HL-60/S4 treated with retinoic acid at 250 ng/mL for 4 days and 3 days (cell line): ENCODE measurements around the gene IFNGR1.

Experiments
- in situ Hi-C: fragments of 300-500 bp; cut with MboI; formaldehyde crosslinking; loops from 2 replicates; pipeline ENCODE4 v1.7.0; 2022; ENCODE audit warnings: low sequenced_read_pairs

IFNGR1 gene

DNA sequence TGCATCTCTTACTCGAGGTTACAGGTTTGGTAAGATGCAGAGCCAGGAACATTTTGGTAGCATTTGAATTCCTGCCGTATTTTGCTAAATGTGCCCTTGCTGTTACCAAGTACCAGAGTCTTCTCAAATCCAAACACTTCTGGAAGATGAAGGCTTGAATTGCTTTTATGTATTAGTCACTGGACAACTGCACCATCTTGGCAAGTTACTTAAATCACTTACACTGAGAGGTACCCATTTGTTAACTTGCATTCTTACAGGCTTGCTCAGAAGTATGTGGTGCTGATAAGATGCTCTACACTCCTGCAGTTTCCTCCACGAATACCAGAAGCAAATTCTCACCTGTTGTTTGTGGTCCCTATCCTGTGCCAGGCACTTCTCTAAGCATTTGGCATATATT, 58.4 kb downstream of the IFNGR1 start:
- in situ Hi-C loops: no loop called here

DNA sequence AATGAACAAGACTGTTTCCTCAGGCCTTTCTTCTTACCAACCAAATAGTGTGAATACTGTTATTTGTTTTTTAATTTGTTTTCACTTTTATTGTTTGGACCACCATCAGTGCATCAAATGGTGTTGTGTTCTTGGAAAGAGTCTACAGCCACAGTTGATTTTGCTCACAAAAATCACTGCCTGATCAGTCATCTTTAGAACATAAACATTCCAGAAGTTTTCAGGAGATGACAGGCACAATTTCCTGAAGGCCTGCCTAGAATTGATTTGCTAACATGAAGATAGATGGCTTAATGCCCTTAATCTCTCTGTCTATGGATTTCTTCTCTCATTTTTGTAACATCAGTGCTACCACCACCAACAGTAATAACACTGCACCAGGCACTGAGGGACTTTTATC, 59.3 kb downstream of the IFNGR1 start:
- in situ Hi-C loops: no loop called here

DNA sequence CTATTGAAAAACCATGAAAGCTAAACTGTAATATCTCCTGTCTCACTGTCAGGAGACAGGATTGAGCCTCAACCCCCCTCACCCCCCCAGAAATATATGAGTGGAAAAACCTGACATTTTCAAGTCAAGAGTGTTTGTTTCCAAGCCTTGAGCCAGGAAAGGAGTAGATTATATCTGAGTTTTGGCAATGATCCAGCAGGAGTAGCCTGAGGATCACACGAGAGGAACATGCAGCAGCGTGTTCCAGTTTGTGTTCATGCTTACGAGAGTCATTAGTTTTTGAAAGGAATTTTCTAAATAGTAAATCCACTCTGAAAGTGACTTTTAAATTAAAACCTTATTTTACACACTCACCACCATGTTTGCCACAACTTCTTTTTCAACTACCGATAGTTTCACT, 61.6 kb downstream of the IFNGR1 start:
- in situ Hi-C loops: no loop called here

DNA sequence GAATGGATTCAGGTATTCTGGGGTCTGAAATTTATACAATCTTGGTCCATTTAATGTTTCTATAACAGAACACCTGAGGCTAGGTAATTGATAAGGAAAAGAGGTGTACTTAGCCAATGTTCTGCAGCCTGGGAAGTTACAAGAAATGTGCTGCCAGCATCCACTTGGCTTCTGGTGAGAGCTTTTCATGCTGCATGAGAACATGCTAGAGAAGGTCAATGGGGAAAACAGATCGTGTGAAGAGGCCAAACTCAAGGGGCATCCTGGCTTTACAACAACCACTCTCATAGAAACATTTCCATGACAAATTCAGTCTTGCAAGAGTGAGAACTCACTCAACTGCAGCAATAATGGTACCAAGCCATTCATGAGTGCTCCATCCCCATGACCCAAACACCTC, 62.5 kb downstream of the IFNGR1 start:
- in situ Hi-C loops: no loop called here

DNA sequence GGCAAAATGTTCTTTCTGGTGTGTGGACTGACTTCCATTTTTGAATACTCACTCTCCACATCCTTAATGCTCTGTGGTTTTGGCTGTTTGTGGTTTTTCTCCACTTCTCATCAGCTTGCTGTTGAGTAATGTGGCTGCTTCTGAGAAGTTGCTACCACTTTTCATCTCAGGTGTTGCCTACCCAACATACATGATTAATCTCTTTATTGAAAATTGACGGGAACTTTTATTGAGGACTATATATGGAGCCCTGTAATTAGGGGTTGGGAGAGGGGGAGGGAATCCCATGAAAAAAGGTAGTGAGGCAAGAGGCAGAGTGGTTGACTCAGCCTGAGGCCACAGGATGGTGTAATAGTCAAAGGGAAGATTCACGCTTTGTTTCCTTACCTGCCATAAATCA, 63.4 kb downstream of the IFNGR1 start:
- in situ Hi-C loops: no loop called here

DNA sequence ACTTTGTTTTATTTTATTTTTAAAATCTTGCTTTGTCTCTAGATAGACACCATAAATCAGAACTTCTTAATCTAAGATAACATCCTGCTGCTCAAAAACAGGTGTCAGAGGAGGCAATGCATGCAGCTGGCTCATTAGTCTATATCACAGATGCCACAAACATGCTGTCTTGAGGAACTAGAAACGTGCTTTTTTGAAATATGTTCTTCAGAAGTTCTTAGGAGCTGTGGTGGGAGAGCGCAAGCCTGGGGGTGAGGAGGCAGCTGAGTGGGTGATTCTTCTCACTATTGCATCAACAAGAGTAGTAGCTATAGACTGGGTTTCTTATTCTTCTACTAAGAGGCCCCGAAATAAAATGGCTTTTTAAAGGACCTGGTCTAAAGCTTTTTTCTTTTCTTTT, 69.1 kb downstream of the IFNGR1 start:
- in situ Hi-C loops: no loop called here

DNA sequence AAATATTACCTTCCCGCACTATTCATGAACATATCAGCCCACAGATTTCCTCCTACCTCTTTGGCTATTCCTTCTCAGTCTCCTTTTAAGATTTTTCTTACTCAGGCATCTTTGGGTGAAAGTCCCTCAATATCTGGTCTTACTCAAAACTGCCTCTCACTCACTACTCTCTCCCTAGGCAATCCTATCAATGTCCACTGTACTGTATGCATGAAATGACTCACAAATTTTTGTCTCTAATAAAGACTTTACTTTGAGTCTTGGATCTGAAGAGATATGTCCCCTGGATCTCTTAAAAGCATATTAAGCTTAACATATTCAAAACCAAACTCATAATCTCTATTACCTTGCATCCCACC, 70.2 kb downstream of the IFNGR1 start:
- in situ Hi-C loops: no loop called here

DNA sequence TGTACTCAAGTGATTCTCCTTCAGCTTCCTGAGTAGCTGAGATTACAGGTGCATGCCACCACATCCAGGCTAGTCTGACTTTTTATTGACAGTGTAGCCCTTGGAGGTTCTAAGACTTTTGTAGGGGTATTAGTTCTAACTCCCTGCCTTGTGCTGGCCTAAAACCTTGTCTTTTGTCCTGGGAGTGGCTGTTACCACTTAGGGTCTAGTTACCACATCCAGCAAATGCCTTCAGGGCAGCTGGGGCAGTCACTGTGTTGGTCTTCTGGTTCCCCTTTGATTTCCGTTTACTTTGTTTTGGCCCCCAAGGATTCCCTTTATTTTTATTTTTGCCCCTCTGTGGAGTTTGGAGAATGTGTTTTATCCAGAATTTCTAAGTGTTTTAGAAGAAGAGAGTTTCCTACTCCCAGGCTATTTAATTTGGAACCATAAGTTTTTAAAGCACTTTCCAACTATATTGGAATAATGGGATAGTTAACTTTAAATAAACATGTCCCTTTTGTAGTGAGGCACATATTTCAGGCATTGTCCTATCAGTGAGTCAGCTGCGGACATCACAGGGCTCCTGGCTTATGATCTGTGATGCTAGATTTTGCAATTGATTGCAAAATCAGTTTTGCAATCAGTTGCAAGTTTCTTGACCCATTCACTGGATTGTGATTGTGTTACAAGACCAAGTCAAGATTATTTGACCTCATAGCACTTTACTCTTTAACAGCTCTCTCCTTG, 70.7 kb downstream of the IFNGR1 start:
- in situ Hi-C loops: no loop called here
